Keratinocyte (primary cell): Measurements from ENCODE around the gene TNNT1.

ENCODE experiments used
- CTCF ChIP-seq, 3 experiments: IDR thresholded peaks in 1 of 3; conservative IDR thresholded peaks in 1 of 3; optimal IDR thresholded peaks in 1 of 3; 2 replicates in 2 of 3; 3 replicates in 1 of 3; pipeline versions ENCODE3 to v1.5.1; 2011; ENCODE audit warnings: low read length in 3 of 3, mild to moderate bottlenecking in 3 of 3, moderate library complexity in 2 of 3, control low read depth in 1 of 3, inconsistent platforms in 1 of 3; ENCODE audit not compliant: insufficient read depth in 2 of 3; ENCODE audit errors: extremely low read depth in 1 of 3
- EZH2 ChIP-seq: IDR thresholded peaks from one replicate; pipeline ENCODE4 v1.6.1; 2012; ENCODE audit warnings: inconsistent platforms, mild to moderate bottlenecking, low read length, moderate library complexity

- TF ChIP-seq CTCF (optimal IDR thresholded peaks at IDR 0.05 in 1 of 3, IDR thresholded peaks at IDR 0.05 in 1 of 3, conservative IDR thresholded peaks at IDR 0.05 in 1 of 3; ENCODE audit: extremely low read depth in 1 of 3, insufficient read depth in 2 of 3, low read length in 3 of 3) (no peak), EZH2 (no peak)
Observed at GRCh38 chr19:55115446-55116065, 33.5 kb downstream of the TNNT1 start.
